ENCODE data around the gene PSME3. TPM values are rescaled to one million over a fixed set of nuclear protein-coding genes. Genes with fewer than 3 reads are reported as not detected.

Gene PSME3
- total RNA-seq, 1 experiment from 2014 or later = 222 TPM

DNA sequence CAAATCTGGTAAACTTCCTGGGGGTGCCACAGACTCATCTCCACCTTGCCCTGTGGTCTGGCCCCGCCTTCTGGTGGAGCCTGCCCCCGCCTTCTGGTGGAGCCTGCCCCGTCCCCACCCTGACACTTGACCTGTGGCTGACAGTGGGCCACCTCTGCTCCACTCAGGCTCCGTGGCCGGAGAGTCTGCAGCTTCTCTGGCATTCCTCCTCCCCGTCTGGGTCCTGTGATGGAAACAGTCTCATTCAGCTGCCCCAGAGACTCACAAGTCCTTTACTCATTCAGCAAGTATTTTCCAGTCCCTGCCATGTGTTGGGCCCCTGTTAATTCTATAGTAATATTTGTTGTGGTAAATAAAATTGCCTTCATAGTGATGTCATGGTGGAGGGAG lies 46.4 kb downstream of the PSME3 start:
- no peak overlapping the region for H4K8ac ChIP-seq (replicated peaks; ENCODE audit: insufficient read length, low read depth, low read length)
- peaks cover 58% of the 10 kb centered on the region for H3K27me3 Mint-ChIP-seq (ENCODE audit: low read depth)
- no peak overlapping the region for H3K14ac ChIP-seq (ENCODE audit: insufficient read depth, low read length)
- no peak overlapping the region for H3K27ac ChIP-seq (ENCODE audit: insufficient read length, low read depth, low read length)
- TF ChIP-seq, protein P1, sequence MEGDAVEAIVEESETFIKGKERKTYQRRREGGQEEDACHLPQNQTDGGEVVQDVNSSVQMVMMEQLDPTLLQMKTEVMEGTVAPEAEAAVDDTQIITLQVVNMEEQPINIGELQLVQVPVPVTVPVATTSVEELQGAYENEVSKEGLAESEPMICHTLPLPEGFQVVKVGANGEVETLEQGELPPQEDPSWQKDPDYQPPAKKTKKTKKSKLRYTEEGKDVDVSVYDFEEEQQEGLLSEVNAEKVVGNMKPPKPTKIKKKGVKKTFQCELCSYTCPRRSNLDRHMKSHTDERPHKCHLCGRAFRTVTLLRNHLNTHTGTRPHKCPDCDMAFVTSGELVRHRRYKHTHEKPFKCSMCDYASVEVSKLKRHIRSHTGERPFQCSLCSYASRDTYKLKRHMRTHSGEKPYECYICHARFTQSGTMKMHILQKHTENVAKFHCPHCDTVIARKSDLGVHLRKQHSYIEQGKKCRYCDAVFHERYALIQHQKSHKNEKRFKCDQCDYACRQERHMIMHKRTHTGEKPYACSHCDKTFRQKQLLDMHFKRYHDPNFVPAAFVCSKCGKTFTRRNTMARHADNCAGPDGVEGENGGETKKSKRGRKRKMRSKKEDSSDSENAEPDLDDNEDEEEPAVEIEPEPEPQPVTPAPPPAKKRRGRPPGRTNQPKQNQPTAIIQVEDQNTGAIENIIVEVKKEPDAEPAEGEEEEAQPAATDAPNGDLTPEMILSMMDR (conservative IDR thresholded peaks at IDR 0.05) = no peak
- no peaks in the 10 kb centered on the region; a peak in 1 of 7 replicates for H3K36me3 Mint-ChIP-seq (ENCODE audit: insufficient read depth in 1 of 3, low read depth in 3 of 3)
- H2BK5ac ChIP-seq (ENCODE audit: insufficient read length, low read length) = no peak overlapping the region
- H3K23me2 ChIP-seq (ENCODE audit: insufficient read length, low read depth, low read length, poor library complexity, severe bottlenecking) = no peaks in the 10 kb centered on the region
- no peak overlapping the region for H3T11ph ChIP-seq (ENCODE audit: low read length)
- H3K23ac ChIP-seq (ENCODE audit: insufficient read length, low read depth, low read length) = no peak overlapping the region
- H3K4ac ChIP-seq (ENCODE audit: low read depth, low read length) = no peak overlapping the region
- no peak overlapping the region for H3K56ac ChIP-seq (ENCODE audit: insufficient read length, low read depth, low read length)
- H3K9me3 Mint-ChIP-seq = 0 out of 5 replicates have a peak, but pooled peaks cover 0 to 3% of the 10 kb centered on the region in 2 experiments
- H3K4me1 ChIP-seq (ENCODE audit: insufficient read depth, low read length) = no peaks in the 10 kb centered on the region; the same call in 1 of the 2 replicates
- no peak overlapping the region for H2AK5ac ChIP-seq (ENCODE audit: insufficient read length, low read length)
- no peak for DNase-seq
- peaks cover 30 to 31% of the 10 kb centered on the region in 2 experiments for H3K4me1 Mint-ChIP-seq
- no peak overlapping the region for H3K9ac ChIP-seq (ENCODE audit: extremely low read depth, insufficient read length, low read length)
- H2BK15ac ChIP-seq (ENCODE audit: low read depth, low read length) = no peak overlapping the region
- no peaks in the 10 kb centered on the region for H3K9me3 ChIP-seq (ENCODE audit: control insufficient read depth, low read depth, low read length)
- no peaks in the 10 kb centered on the region for H3K27me3 ChIP-seq (ENCODE audit: insufficient read depth, low read length)
- H3K4me2 ChIP-seq (ENCODE audit: insufficient read depth, insufficient read length, low read length) = no peak overlapping the region
- H4K91ac ChIP-seq (ENCODE audit: insufficient read length, low read depth, low read length) = no peak overlapping the region
- H2AFZ ChIP-seq (ENCODE audit: low read length) = no peak overlapping the region
- H3K27ac Mint-ChIP-seq = no peak overlapping the region
- no peaks in the 10 kb centered on the region for H4K20me1 ChIP-seq (ENCODE audit: control insufficient read depth, insufficient read depth, insufficient read length)
- H3K79me1 ChIP-seq (ENCODE audit: insufficient read depth, low read depth, low read length, poor library complexity, severe bottlenecking) = no peaks in the 10 kb centered on the region
- no peak overlapping the region for H2BK120ac ChIP-seq (ENCODE audit: low read depth, low read length, poor library complexity, severe bottlenecking)
- H2BK20ac ChIP-seq (ENCODE audit: low read depth, low read length, poor library complexity, severe bottlenecking) = no peak overlapping the region
- H3K18ac ChIP-seq (ENCODE audit: insufficient read length, low read depth, low read length) = no peak overlapping the region
- H2BK12ac ChIP-seq (ENCODE audit: insufficient read length, low read depth, low read length) = no peak overlapping the region
- no peak overlapping the region for H3K4me3 Mint-ChIP-seq
- H4K5ac ChIP-seq (ENCODE audit: insufficient read length, low read depth, low read length) = no peak overlapping the region
- H3K79me2 ChIP-seq (ENCODE audit: insufficient read depth, low read length) = no peaks in the 10 kb centered on the region
- WGBS (ENCODE audit: extremely low coverage, insufficient read length, low lambda C conversion rate) = no CpG with 5 or more reads among the region's 6 CpGs
